Loucy (cell line): ENCODE results near the gene JAG1.

ENCODE experiments used
- H2AFZ ChIP-seq: fragments of 200-600 bp; sonication (generic); 2 replicates; pipeline ENCODE4 v1.6.0; 2016; ENCODE audit warnings: antibody characterized with exemption, mild to moderate bottlenecking, low read length, moderate library complexity
- H3F3A ChIP-seq: fragments of 200-600 bp; 2 replicates; pipeline ENCODE4 v1.6.0; 2016; ENCODE audit warnings: antibody characterized with exemption, low read depth, mild to moderate bottlenecking
- H3K27me3 ChIP-seq: fragments of 200-600 bp; sonication (generic); 2 replicates; pipeline ENCODE4 v1.6.1; 2014; ENCODE audit warnings: low read length, mild to moderate bottlenecking; ENCODE audit not compliant: insufficient read depth, poor library complexity, severe bottlenecking
- H3K36me3 ChIP-seq: fragments of 200-600 bp; sonication (generic); 2 replicates; pipeline ENCODE4 v1.6.1; 2016; ENCODE audit warnings: low read length; ENCODE audit not compliant: insufficient read depth
- H3K4me1 ChIP-seq: fragments of 200-600 bp; sonication (generic); 2 replicates; pipeline ENCODE4 v1.5.1; 2014; ENCODE audit warnings: low read length, mild to moderate bottlenecking; ENCODE audit not compliant: insufficient read depth, poor library complexity, severe bottlenecking
- H3K4me2 ChIP-seq: fragments of 200-600 bp; sonication (generic); 2 replicates; pipeline ENCODE4 v1.6.0; 2014; ENCODE audit warnings: antibody characterized with exemption, low read length, low read depth, mild to moderate bottlenecking; ENCODE audit not compliant: poor library complexity, severe bottlenecking
- H3K4me3 ChIP-seq: fragments of 200-600 bp; sonication (generic); 2 replicates; pipeline ENCODE4 v1.5.1; 2014; ENCODE audit warnings: low read length, mild to moderate bottlenecking, mixed read lengths; ENCODE audit not compliant: poor library complexity, severe bottlenecking
- H3K79me2 ChIP-seq: fragments of 200-600 bp; sonication (generic); 2 replicates; pipeline ENCODE4 v1.6.1; 2014; ENCODE audit warnings: low read length; ENCODE audit not compliant: insufficient read depth
- H3K9ac ChIP-seq: fragments of 200-600 bp; sonication (generic); 2 replicates; pipeline ENCODE4 v1.6.0; 2014; ENCODE audit warnings: mild to moderate bottlenecking, low read depth, low read length, moderate library complexity; ENCODE audit not compliant: poor library complexity, severe bottlenecking
- H3K9me2 ChIP-seq: fragments of 200-600 bp; sonication (generic); replicated peaks from 2 replicates; pipeline ENCODE4 v1.6.1; 2016; ENCODE audit warnings: low read depth, low read length, mixed read lengths
- H3K9me3 ChIP-seq: fragments of 200-600 bp; sonication (generic); 2 replicates; pipeline ENCODE4 v1.6.1; 2014; ENCODE audit warnings: mild to moderate bottlenecking, antibody characterized with exemption, low read length, low read depth; ENCODE audit not compliant: insufficient read depth
- H4K20me1 ChIP-seq: fragments of 200-600 bp; sonication (generic); 2 replicates; pipeline ENCODE4 v1.6.0; 2014; ENCODE audit warnings: antibody characterized with exemption, low read length, mild to moderate bottlenecking; ENCODE audit not compliant: insufficient read depth, poor library complexity, severe bottlenecking
- EZH2phosphoT487 ChIP-seq: fragments of 200-600 bp; IDR thresholded peaks from 2 replicates; pipeline ENCODE4 v1.6.1; 2018; ENCODE audit warnings: antibody characterized with exemption, mild to moderate bottlenecking, moderate library complexity, borderline replicate concordance
- TF ChIP-seq, protein P1 (sequence below): fragments of 200-600 bp; sonication (generic); conservative IDR thresholded peaks from 2 replicates; pipeline ENCODE4 v1.5.1; 2014; ENCODE audit warnings: mild to moderate bottlenecking, antibody characterized with exemption, low read length

JAG1 gene

DNA sequence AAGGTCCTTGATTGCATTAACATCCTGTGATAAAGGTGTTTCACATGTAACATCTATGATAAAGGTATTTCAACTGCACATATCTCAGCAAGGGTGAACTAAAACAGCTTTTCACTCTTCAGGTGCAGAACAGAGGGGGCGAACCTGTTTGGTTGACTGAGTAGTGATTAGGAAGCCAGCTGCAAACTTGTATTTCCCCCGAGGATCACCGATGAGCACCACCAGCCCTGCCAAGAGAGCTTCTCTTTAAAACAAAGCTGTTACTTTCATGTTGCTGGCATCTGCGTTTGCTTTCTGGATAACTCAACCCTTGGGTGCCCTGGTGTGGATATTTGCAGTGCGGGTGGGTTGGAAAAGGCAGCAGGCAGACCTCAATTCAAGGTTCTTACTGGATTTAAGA, 39.6 kb downstream of the JAG1 start:
- Histone ChIP-seq H3K79me2 (no peaks in the 10 kb centered on the region), H3K9me2 (no peaks in the 10 kb centered on the region), H3K27me3 (no peaks in the 10 kb centered on the region), H3K9me3 (no peaks in the 10 kb centered on the region), H4K20me1 (no peaks in the 10 kb centered on the region), H3K4me3 (no peak overlapping the region), H3K4me1 (no peaks in the 10 kb centered on the region), H3K4me2 (no peak overlapping the region), H2AFZ (no peak overlapping the region), H3K36me3 (no peaks in the 10 kb centered on the region), H3K9ac (no peak overlapping the region), H3F3A (no peaks in the 10 kb centered on the region)
- TF ChIP-seq EZH2phosphoT487 = no peak
- TF ChIP-seq, protein P1, sequence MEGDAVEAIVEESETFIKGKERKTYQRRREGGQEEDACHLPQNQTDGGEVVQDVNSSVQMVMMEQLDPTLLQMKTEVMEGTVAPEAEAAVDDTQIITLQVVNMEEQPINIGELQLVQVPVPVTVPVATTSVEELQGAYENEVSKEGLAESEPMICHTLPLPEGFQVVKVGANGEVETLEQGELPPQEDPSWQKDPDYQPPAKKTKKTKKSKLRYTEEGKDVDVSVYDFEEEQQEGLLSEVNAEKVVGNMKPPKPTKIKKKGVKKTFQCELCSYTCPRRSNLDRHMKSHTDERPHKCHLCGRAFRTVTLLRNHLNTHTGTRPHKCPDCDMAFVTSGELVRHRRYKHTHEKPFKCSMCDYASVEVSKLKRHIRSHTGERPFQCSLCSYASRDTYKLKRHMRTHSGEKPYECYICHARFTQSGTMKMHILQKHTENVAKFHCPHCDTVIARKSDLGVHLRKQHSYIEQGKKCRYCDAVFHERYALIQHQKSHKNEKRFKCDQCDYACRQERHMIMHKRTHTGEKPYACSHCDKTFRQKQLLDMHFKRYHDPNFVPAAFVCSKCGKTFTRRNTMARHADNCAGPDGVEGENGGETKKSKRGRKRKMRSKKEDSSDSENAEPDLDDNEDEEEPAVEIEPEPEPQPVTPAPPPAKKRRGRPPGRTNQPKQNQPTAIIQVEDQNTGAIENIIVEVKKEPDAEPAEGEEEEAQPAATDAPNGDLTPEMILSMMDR = no peak

DNA sequence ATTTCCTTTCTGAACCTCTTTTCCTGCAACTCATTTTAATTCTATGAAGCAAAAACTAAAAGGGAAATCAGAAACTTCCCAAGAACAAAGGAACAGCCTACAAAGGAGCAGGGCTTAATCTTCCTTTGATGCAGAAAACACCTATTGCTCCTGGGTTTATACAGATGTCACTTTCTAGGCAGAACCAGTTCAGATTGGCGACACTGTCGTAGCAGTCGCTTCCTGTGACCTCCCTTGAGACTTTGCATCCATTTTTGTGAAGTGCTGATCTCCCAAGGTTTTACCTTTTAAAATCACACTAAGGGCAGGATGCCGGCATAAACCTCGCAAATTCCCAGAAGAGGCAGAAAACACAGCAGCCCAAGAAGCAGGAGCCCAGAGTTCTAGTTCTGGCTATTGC, 40.1 kb downstream of the JAG1 start:
- H3K9me2 ChIP-seq = no peaks in the 10 kb centered on the region
- no peak overlapping the region for H3K4me3 ChIP-seq
- no peaks in the 10 kb centered on the region for H3K4me1 ChIP-seq
- TF ChIP-seq, protein P1 = no peak
- TF ChIP-seq EZH2phosphoT487 = no peak
- H3K79me2 ChIP-seq = no peaks in the 10 kb centered on the region
- no peak overlapping the region for H2AFZ ChIP-seq
- H4K20me1 ChIP-seq = no peaks in the 10 kb centered on the region
- no peak overlapping the region for H3K9ac ChIP-seq
- no peaks in the 10 kb centered on the region for H3K9me3 ChIP-seq
- no peak overlapping the region for H3K4me2 ChIP-seq
- no peaks in the 10 kb centered on the region for H3K27me3 ChIP-seq
- no peaks in the 10 kb centered on the region for H3K36me3 ChIP-seq
- no peaks in the 10 kb centered on the region for H3F3A ChIP-seq

DNA sequence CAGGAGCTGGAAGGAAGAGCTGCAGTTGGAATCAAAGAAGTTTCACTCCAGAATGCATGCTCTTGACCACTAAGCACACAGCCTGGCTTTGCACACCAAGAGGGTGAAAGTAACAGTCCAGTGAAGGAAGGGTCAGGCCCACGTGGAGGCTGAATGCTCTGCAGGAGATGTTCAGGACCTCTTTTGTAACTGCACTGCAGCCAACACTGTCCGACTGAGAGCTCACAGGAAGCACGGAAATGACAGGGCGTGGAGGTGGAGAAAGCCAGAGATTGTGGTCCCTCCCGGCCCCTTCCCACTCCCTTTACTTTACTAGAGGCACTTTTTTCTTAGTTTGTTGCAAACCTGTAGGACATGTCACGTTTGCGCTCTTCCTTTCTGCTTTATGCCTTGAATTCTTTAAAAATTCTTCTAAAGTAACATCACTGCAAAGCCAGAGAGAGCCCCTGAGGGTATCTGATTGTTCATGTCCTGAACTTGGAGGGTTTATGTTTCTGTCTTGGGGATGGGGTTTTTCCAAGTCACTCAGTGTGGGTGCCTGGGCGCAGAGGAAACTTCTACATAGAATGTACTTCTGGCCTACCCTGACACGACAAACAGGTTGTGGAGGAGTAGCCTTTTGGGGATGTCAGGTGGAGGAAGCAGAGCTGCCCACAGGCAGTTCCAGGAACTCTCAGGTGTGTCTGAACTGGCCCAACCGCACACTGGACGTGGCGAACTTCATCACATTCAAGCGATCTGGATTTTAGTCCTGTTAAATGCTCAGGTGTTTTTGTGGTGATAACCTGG, 40.9 kb downstream of the JAG1 start:
- Histone ChIP-seq H3K79me2 (no peaks in the 10 kb centered on the region), H3K9ac (no peak overlapping the region), H3K4me3 (no peak overlapping the region), H3F3A (no peaks in the 10 kb centered on the region), H3K36me3 (no peaks in the 10 kb centered on the region), H3K9me2 (no peaks in the 10 kb centered on the region), H4K20me1 (no peaks in the 10 kb centered on the region), H3K4me1 (no peaks in the 10 kb centered on the region), H2AFZ (no peak overlapping the region), H3K4me2 (no peak overlapping the region), H3K9me3 (no peaks in the 10 kb centered on the region), H3K27me3 (no peaks in the 10 kb centered on the region)
- TF ChIP-seq, protein P1 = no peak
- no peak for TF ChIP-seq EZH2phosphoT487
